Measurements from ENCODE around the gene OLFML3. TPM values are rescaled to one million over a fixed set of nuclear protein-coding genes. Genes with fewer than 3 reads are reported as not detected.
"Not testable (repeated sequence)": the region's sequence is repeated elsewhere in the genome, so short reads cannot be mapped to it uniquely, and the experiment has no call there.

The OLFML3 gene
- polyA plus RNA-seq, 4 donors = 126 to 212 (median 159) TPM

GRCh38 chr1:113947388-113948107, 31.7 kb upstream of the OLFML3 start:
- no peak for DNase-seq (ENCODE audit: low read depth in 4 of 4, low spot score in 2 of 4)

DNA sequence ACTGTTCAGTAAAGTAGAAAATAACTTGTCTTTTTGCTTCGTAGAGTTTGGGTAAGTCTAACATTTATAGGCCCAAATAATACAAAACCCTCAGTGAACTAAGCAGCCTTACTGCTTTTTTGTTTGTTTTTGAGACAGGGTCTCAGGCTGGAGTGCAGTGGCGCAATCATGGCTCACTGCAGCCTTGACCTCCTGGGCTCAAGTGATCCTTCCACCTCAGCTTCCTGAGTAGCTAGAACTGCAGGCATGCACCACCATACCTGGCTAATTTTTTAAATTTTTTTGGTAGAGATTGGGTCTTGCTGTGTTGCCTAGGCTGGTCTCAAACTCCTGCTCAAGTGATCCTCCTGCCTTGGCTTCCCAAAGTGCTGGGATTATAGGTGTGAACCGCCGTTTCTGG, 31.1 kb upstream of the OLFML3 start:
- DNase-seq (ENCODE audit: low read depth in 4 of 4, low spot score in 2 of 4) = not testable (repeated sequence)

DNA sequence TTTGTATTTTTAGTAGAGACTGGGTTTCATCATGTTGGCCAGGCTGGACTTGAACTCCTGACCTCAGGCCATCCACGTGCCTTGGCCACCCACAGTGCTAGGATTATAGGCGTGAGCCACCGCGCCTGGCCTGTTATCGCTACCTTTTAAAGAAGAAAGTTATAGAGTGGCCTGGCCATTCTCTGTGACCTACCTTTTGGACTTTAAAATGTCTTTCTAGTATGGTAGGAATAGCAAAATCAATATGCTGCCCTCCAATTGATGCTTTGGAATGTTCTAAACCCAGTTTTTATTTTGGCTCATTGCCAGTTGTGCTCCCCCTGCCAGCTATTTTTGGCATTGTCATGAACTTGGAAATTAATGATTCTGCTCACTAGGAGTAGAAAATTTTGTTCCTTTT, 30.3 kb upstream of the OLFML3 start:
- no peak for DNase-seq (ENCODE audit: low read depth in 4 of 4, low spot score in 2 of 4)

GRCh38 chr1:113950908-113951307, 28.4 kb upstream of the OLFML3 start:
- DNase-seq (ENCODE audit: low read depth in 4 of 4, low spot score in 2 of 4) = no peak

- DNase-seq (ENCODE audit: low read depth in 4 of 4, low spot score in 2 of 4) = no peak
Observed at GRCh38 chr1:113951719-113952118, 27.6 kb upstream of the OLFML3 start.

DNA sequence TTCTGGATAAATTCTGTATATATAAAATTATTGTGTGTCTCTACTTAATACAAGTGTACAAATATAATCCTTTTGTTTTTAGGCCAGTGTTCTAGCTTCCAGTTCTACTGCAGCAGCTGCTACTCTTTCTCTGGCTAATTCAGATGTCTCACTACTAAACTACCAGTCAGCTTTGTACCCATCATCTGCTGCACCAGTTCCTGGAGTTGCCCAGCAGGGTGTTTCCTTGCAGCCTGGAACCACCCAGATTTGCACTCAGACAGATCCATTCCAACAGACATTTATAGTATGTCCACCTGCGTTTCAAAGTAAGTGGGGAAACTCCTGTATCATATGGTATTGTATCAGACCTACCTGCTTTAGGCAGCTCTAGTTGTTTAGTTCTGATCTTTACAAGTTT, 21.3 kb upstream of the OLFML3 start:
- DNase-seq (ENCODE audit: low read depth in 4 of 4, low spot score in 2 of 4) = no peak

- no peak for DNase-seq (ENCODE audit: low read depth in 4 of 4, low spot score in 2 of 4)
Observed at GRCh38 chr1:113958691-113959090, 20.6 kb upstream of the OLFML3 start.

- DNase-seq (ENCODE audit: low read depth in 4 of 4, low spot score in 2 of 4) = no peak
Observed at GRCh38 chr1:113963281-113963906, 15.9 kb upstream of the OLFML3 start.

- no peak for DNase-seq (ENCODE audit: low read depth in 4 of 4, low spot score in 2 of 4)
Observed at GRCh38 chr1:113965703-113966412, 13.4 kb upstream of the OLFML3 start.

- no peak for DNase-seq (ENCODE audit: low read depth in 4 of 4, low spot score in 2 of 4)
Observed at GRCh38 chr1:113972954-113973353, 6.3 kb upstream of the OLFML3 start.

DNA sequence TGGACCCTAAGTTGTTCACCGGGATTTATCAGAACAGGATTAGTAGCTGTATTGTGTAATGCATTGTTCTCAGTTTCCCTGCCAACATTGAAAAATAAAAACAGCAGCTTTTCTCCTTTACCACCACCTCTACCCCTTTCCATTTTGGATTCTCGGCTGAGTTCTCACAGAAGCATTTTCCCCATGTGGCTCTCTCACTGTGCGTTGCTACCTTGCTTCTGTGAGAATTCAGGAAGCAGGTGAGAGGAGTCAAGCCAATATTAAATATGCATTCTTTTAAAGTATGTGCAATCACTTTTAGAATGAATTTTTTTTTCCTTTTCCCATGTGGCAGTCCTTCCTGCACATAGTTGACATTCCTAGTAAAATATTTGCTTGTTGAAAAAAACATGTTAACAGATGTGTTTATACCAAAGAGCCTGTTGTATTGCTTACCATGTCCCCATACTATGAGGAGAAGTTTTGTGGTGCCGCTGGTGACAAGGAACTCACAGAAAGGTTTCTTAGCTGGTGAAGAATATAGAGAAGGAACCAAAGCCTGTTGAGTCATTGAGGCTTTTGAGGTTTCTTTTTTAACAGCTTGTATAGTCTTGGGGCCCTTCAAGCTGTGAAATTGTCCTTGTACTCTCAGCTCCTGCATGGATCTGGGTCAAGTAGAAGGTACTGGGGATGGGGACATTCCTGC, 3.9 kb upstream of the OLFML3 start:
- no peak for DNase-seq (ENCODE audit: low read depth in 4 of 4, low spot score in 2 of 4)

DNA sequence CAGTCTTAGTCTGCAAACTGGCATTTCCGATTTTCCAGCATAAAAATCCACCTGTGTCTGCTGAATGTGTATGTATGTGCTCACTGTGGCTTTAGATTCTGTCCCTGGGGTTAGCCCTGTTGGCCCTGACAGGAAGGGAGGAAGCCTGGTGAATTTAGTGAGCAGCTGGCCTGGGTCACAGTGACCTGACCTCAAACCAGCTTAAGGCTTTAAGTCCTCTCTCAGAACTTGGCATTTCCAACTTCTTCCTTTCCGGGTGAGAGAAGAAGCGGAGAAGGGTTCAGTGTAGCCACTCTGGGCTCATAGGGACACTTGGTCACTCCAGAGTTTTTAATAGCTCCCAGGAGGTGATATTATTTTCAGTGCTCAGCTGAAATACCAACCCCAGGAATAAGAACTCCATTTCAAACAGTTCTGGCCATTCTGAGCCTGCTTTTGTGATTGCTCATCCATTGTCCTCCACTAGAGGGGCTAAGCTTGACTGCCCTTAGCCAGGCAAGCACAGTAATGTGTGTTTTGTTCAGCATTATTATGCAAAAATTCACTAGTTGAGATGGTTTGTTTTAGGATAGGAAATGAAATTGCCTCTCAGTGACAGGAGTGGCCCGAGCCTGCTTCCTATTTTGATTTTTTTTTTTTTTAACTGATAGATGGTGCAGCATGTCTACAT, 2.5 kb upstream of the OLFML3 start:
- no peak for DNase-seq (ENCODE audit: low read depth in 4 of 4, low spot score in 2 of 4)

GRCh38 chr1:113977906-113978305, 1.4 kb upstream of the OLFML3 start:
- no peak for DNase-seq (ENCODE audit: low read depth in 4 of 4, low spot score in 2 of 4)

GRCh38 chr1:113980110-113980509, 836 bp downstream of the OLFML3 start:
- DNase-seq (ENCODE audit: low read depth in 4 of 4, low spot score in 2 of 4) = no peak

GRCh38 chr1:113981962-113982931, 3.0 kb downstream of the OLFML3 start:
- DNase-seq (ENCODE audit: low read depth in 4 of 4, low spot score in 2 of 4) = no peak

DNA sequence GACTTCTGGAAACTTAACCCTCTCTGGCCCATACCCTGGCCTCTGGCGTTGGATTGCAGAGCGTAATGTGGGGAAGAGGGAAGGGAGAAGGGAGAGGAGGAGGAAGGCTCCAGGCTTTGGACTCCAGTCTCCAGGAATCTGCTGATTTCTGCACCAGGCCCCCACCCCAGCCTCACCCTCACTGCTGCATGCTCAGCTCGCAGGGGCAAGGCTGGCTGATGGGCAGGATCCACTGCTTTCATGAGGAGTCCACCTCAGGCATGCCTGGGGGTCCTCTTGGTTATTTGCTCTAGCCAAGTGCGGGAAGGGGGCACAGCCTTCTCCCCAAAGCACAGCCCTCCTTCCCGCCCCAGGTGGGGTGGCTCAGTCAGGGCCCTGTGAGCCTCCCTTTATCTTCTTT, 3.7 kb downstream of the OLFML3 start:
- DNase-seq (ENCODE audit: low read depth in 4 of 4, low spot score in 2 of 4) = no peak

DNA sequence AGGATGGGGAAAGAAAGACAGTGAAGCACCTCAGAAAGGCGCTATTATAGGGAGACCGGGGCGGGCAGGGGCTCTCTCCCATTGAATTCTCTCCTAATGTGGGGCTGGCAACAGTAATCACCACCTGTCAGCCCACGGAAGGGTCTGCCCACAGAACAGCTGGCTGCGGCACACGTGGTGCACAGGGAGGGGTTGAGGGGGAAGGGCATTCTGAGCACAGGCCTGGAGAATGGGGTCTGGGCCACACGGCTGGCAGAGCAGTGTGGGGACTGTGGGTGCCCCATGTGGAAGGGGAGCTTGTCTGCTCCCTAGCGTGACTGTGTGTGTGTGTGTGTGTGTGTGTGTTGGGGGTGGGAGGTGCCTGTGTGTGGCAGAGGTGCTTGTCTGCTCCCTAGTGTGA, 4.1 kb downstream of the OLFML3 start:
- no peak for DNase-seq (ENCODE audit: low read depth in 4 of 4, low spot score in 2 of 4)

DNA sequence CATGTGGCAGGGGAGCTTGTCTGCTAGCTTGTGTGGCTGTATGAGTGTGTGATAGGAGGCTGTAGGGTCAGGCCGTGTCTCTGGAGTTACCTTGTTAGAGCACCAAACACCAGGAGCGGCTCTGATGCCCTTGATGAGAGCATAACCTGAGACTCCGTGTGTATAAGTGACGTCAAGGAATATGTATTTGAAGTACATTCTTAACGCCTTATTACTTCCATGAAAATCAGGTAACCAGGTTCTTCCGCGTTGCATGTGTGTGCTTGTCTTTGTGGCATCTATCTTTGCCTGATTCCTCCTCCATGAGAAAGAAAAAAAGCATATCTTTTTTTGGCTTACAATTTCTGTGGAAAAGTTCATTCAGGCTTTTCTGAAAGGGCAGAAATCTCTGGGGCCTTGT, 4.6 kb downstream of the OLFML3 start:
- no peak for DNase-seq (ENCODE audit: low read depth in 4 of 4, low spot score in 2 of 4)

GRCh38 chr1:113984710-113985109, 5.4 kb downstream of the OLFML3 start:
- DNase-seq (ENCODE audit: low read depth in 4 of 4, low spot score in 2 of 4) = no peak

DNA sequence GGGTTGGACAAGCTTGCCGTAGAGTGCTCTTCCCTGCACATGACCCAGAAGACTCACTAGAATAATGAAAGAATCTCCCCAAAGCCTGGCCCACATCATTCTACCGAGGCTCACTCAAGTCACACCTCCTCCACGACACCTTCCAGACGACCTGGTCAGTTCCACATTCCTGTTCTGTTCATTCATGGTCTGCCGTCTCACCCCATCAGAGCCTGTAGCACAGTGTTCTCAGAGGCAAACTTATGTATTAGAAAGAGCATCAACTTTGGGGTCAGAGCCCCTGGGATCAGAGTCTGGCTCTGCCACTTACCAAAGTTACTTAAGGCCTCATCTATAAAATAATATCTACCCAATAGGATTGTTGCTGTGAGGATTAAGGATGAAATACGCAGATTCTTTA, 7.5 kb downstream of the OLFML3 start:
- no peak for DNase-seq (ENCODE audit: low read depth in 4 of 4, low spot score in 2 of 4)
